WTC11 (cell line): ENCODE measurements around the gene MYH14. TPM values are rescaled to one million over a fixed set of nuclear protein-coding genes. Genes with fewer than 3 reads are reported as not detected.

Experiments
- ATAC-seq: fragments of 200-7000 bp; cut with Tn5 transposase; 2 replicates; pipeline ENCODE4 v1.10.0; 2021; ENCODE audit warnings: mild to moderate bottlenecking, moderate library complexity
- CTCF ChIA-PET: fragments of 300-600 bp; sonication (Branson Sonifier 250); formaldehyde crosslinking; loops from one replicate; lab custom pipeline; 2021; ENCODE audit warnings: antibody characterized with exemption; lab: Charles Lee
- POLR2A ChIA-PET: fragments of 350-600 bp; sonication (Branson Sonifier 250); formaldehyde crosslinking; loops from one replicate; lab custom pipeline; 2021; ENCODE audit warnings: antibody characterized with exemption; lab: Charles Lee
- DNase-seq: peaks from one replicate; pipeline ENCODE4 v3.0.0; 2021; ENCODE audit warnings: low spot score
- H3K27ac Mint-ChIP-seq: 2 replicates; pipeline ENCODE4 v1.8.0; 2021; ENCODE audit warnings: mixed read lengths
- H3K27me3 Mint-ChIP-seq: 2 replicates; pipeline ENCODE4 v1.8.0; 2021; ENCODE audit warnings: low read depth, mild to moderate bottlenecking, moderate library complexity, mixed read lengths
- H3K36me3 Mint-ChIP-seq: 2 replicates; pipeline ENCODE4 v1.8.0; 2021; ENCODE audit warnings: mixed read lengths
- H3K4me1 Mint-ChIP-seq: 2 replicates; pipeline ENCODE4 v1.8.0; 2022; ENCODE audit warnings: mixed read lengths
- H3K4me3 Mint-ChIP-seq: 2 replicates; pipeline ENCODE4 v1.8.0; 2021; ENCODE audit warnings: mild to moderate bottlenecking, moderate library complexity, mixed read lengths
- H3K9me3 Mint-ChIP-seq: 2 replicates; pipeline ENCODE4 v1.8.0; 2021; ENCODE audit warnings: mixed read lengths
- E2F4 ChIP-seq: sonication (generic); formaldehyde crosslinking; IDR thresholded peaks from 2 replicates; pipeline ENCODE4 v1.8.1; 2022; ENCODE audit warnings: low read depth, mild to moderate bottlenecking, moderate library complexity, missing genetic modification reagents, borderline replicate concordance
- EMX1 ChIP-seq: fragments of 250-450 bp; sonication (Bioruptor Pico); IDR thresholded peaks from 2 replicates; pipeline ENCODE4 v1.8.0; 2021; ENCODE audit warnings: mild to moderate bottlenecking
- GRHL2 ChIP-seq: fragments of 250-450 bp; sonication (Bioruptor Pico); IDR thresholded peaks from 2 replicates; pipeline ENCODE4 v1.8.0; 2022; ENCODE audit warnings: mild to moderate bottlenecking, moderate library complexity; ENCODE audit not compliant: insufficient replicate concordance, severe bottlenecking
- GTF2I ChIP-seq: fragments of 250-450 bp; sonication (Bioruptor Pico); conservative IDR thresholded peaks from 2 replicates; pipeline ENCODE4 v1.4.0; 2021; ENCODE audit warnings: mild to moderate bottlenecking
- HMGA2 ChIP-seq: fragments of 250-450 bp; sonication (Bioruptor Pico); IDR thresholded peaks from 2 replicates; pipeline ENCODE4 v1.4.0; 2021; ENCODE audit warnings: mild to moderate bottlenecking, moderate library complexity
- MLX ChIP-seq: sonication (generic); formaldehyde crosslinking; IDR thresholded peaks from 2 replicates; pipeline ENCODE4 v1.8.1; 2023; ENCODE audit warnings: mild to moderate bottlenecking, missing genetic modification reagents, moderate library complexity
- MXD4 ChIP-seq: fragments of 250-450 bp; sonication (Bioruptor Pico); IDR thresholded peaks from 2 replicates; pipeline ENCODE4 v1.8.0; 2021; ENCODE audit warnings: mild to moderate bottlenecking, moderate library complexity, borderline replicate concordance
- NFE2L1 ChIP-seq: sonication (generic); formaldehyde crosslinking; IDR thresholded peaks from 2 replicates; pipeline ENCODE4 v1.8.1; 2023; ENCODE audit warnings: missing genetic modification reagents
- PREB ChIP-seq: sonication (generic); formaldehyde crosslinking; IDR thresholded peaks from 2 replicates; pipeline ENCODE4 v1.8.1; 2022; ENCODE audit warnings: mild to moderate bottlenecking, missing genetic modification reagents, moderate library complexity, borderline replicate concordance
- SMAD4 ChIP-seq: sonication (generic); formaldehyde crosslinking; IDR thresholded peaks from 2 replicates; pipeline ENCODE4 v1.8.0; 2022; ENCODE audit warnings: mild to moderate bottlenecking, missing genetic modification reagents
- ZNF232 ChIP-seq: sonication (generic); formaldehyde crosslinking; IDR thresholded peaks from 2 replicates; pipeline ENCODE4 v1.8.0; 2022; ENCODE audit warnings: mild to moderate bottlenecking, missing genetic modification reagents
- ZNF416 ChIP-seq: fragments of 250-450 bp; sonication (Bioruptor Pico); IDR thresholded peaks from 2 replicates; pipeline ENCODE4 v1.9.0; 2021; ENCODE audit warnings: mild to moderate bottlenecking, inconsistent platforms
- ZNF423 ChIP-seq: fragments of 250-450 bp; sonication (Bioruptor Pico); IDR thresholded peaks from 2 replicates; pipeline ENCODE4 v2.1.2; 2022; ENCODE audit warnings: mild to moderate bottlenecking, moderate library complexity
- total RNA-seq: library from RNA; stranded (reverse); gene quantifications from 3 replicates; pipeline ENCODE4 v1.2.3, GENCODE V29; 2021
- TF ChIP-seq, protein P1 (sequence below): fragments of 200-600 bp; IDR thresholded peaks from 2 replicates; pipeline ENCODE4 v1.8.0; 2022; ENCODE audit warnings: antibody characterized with exemption
- TF ChIP-seq, protein P2 (sequence below): sonication (generic); formaldehyde crosslinking; conservative IDR thresholded peaks from 2 replicates; pipeline ENCODE4 v1.8.1; 2023; ENCODE audit warnings: mild to moderate bottlenecking, low read depth, missing genetic modification reagents, moderate library complexity

The MYH14 gene
- total RNA-seq, 1 experiment from 2014 or later: 25.8 TPM

DNA sequence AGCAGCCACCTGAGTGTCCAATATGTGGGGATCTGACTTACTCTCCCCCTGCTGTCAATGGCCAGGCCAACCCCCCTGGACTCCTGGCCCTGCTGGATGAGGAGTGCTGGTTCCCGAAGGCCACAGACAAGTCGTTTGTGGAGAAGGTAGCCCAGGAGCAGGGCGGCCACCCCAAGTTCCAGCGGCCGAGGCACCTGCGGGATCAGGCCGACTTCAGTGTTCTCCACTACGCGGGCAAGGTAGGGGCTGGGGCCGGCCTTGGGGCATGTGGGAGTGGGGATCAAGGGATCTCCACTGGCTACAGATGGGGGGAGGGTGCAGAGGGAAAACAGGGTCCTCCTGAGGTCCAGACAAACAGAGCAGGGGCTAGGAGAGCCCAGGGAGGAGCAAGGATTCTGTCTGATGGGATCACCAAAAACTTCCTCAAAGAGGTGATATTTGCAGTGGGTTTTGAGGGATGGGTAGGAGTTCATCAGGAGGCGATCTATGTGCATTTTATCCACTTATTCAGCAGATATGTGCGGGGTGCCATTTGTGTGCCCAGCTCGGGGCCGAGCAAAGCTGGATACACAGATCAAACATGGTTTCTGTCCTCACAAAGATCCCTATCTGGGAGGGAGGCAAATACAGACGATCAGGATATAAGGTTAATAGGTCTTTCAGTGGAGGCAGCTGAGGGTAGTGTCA lies 47.2 kb downstream of the MYH14 start:
- 0 out of 2 replicates have a peak overlapping the region, but pooled peaks have one; percentile 22 for H3K27ac Mint-ChIP-seq
- H3K36me3 Mint-ChIP-seq: peaks cover 46% of the 10 kb centered on the region
- ATAC-seq (no peak), DNase-seq (no peak)
- H3K9me3 Mint-ChIP-seq: peaks cover 25% of the 10 kb centered on the region
- TF ChIP-seq SMAD4 (no peak), NFE2L1 (no peak), GTF2I (no peak), ZNF232 (no peak), GRHL2 (CRISPR knock-in tag) (no peak), ZNF416 (CRISPR knock-in tag) (no peak)
- TF ChIP-seq, protein P1, sequence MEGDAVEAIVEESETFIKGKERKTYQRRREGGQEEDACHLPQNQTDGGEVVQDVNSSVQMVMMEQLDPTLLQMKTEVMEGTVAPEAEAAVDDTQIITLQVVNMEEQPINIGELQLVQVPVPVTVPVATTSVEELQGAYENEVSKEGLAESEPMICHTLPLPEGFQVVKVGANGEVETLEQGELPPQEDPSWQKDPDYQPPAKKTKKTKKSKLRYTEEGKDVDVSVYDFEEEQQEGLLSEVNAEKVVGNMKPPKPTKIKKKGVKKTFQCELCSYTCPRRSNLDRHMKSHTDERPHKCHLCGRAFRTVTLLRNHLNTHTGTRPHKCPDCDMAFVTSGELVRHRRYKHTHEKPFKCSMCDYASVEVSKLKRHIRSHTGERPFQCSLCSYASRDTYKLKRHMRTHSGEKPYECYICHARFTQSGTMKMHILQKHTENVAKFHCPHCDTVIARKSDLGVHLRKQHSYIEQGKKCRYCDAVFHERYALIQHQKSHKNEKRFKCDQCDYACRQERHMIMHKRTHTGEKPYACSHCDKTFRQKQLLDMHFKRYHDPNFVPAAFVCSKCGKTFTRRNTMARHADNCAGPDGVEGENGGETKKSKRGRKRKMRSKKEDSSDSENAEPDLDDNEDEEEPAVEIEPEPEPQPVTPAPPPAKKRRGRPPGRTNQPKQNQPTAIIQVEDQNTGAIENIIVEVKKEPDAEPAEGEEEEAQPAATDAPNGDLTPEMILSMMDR: no peak
- TF ChIP-seq, protein P2, sequence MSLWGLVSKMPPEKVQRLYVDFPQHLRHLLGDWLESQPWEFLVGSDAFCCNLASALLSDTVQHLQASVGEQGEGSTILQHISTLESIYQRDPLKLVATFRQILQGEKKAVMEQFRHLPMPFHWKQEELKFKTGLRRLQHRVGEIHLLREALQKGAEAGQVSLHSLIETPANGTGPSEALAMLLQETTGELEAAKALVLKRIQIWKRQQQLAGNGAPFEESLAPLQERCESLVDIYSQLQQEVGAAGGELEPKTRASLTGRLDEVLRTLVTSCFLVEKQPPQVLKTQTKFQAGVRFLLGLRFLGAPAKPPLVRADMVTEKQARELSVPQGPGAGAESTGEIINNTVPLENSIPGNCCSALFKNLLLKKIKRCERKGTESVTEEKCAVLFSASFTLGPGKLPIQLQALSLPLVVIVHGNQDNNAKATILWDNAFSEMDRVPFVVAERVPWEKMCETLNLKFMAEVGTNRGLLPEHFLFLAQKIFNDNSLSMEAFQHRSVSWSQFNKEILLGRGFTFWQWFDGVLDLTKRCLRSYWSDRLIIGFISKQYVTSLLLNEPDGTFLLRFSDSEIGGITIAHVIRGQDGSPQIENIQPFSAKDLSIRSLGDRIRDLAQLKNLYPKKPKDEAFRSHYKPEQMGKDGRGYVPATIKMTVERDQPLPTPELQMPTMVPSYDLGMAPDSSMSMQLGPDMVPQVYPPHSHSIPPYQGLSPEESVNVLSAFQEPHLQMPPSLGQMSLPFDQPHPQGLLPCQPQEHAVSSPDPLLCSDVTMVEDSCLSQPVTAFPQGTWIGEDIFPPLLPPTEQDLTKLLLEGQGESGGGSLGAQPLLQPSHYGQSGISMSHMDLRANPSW (CRISPR knock-in tag): no peak
- H3K4me3 Mint-ChIP-seq: no peak overlapping the region
- ChIA-PET POLR2A (no interaction called here), CTCF (interaction anchor here (0.5 to 1.5 kb wide), 2 partner anchors 9 to 135 kb away, joined by 3 to 6 read pairs; no protein-coding TSS in a partner anchor)
- peaks cover 9% of the 10 kb centered on the region for H3K27me3 Mint-ChIP-seq
- H3K4me1 Mint-ChIP-seq: peaks cover 5% of the 10 kb centered on the region

GRCh38 chr19:50252111-50252886 lies 48.9 kb downstream of the MYH14 start:
- POLR2A ChIA-PET: interaction anchor here (0.6 kb wide), 1 partner anchor 8 kb away, joined by 3 read pairs; no protein-coding TSS in a partner anchor
- Mint-ChIP-seq H3K36me3 (peaks cover 55% of the 10 kb centered on the region), H3K27ac (no peak overlapping the region), H3K27me3 (peaks cover 9% of the 10 kb centered on the region), H3K9me3 (peaks cover 31% of the 10 kb centered on the region), H3K4me1 (no peaks in the 10 kb centered on the region), H3K4me3 (no peak overlapping the region)
- CTCF ChIA-PET: interaction anchor here (0.6 to 1.4 kb wide), 39 partner anchors 8 to 323 kb away, joined by 3 to 34 read pairs (median 5); partner anchors contain the start of genes KCNC3 and MYH14
- peak; percentile 88 for ATAC-seq
- DNase-seq: peak; percentile 82
- TF ChIP-seq, protein P1: peak; percentile 82
- no peak for TF ChIP-seq E2F4 (CRISPR knock-in tag)

GRCh38 chr19:50252887-50253268 lies 49.5 kb downstream of the MYH14 start:
- Mint-ChIP-seq H3K4me3 (no peak overlapping the region), H3K27me3 (peaks cover 9% of the 10 kb centered on the region), H3K4me1 (no peaks in the 10 kb centered on the region), H3K9me3 (peaks cover 31% of the 10 kb centered on the region), H3K27ac (no peak overlapping the region), H3K36me3 (peaks cover 60% of the 10 kb centered on the region)
- ATAC-seq: no peak
- POLR2A ChIA-PET: interaction anchor here (0.6 kb wide), 1 partner anchor 8 kb away, joined by 3 read pairs; no protein-coding TSS in a partner anchor
- CTCF ChIA-PET: interaction anchor here (0.6 to 1.4 kb wide), 37 partner anchors 9 to 213 kb away, joined by 3 to 34 read pairs (median 6); partner anchors contain the start of genes KCNC3 and MYH14
- no peak for DNase-seq
- TF ChIP-seq MXD4 (CRISPR knock-in tag): no peak
- TF ChIP-seq HMGA2: no peak
- TF ChIP-seq GRHL2 (CRISPR knock-in tag): no peak
- TF ChIP-seq ZNF423 (CRISPR knock-in tag): no peak
- no peak for TF ChIP-seq GTF2I
- no peak for TF ChIP-seq MLX (CRISPR knock-in tag)
- TF ChIP-seq, protein P2 (CRISPR knock-in tag): no peak
- no peak for TF ChIP-seq PREB (CRISPR knock-in tag)
- no peak for TF ChIP-seq EMX1
